MCF 10A (cell line): ENCODE results near the gene PLEK. TPM values are rescaled to one million over a fixed set of nuclear protein-coding genes. Genes with fewer than 3 reads are reported as not detected.

Experiments
- BruUV-seq: library from RNA; stranded (reverse); fragments of 400-500 nt; replicated peaks from 2 replicates; lab custom pipeline; 2021; lab: Mats Ljungman, UMichigan
- CTCF ChIA-PET: fragments of 300-600 bp; sonication (Branson Sonifier 250); formaldehyde crosslinking; extraction: SDS; loops from one replicate; lab custom pipeline; 2021; ENCODE audit warnings: antibody characterized with exemption, inconsistent platforms; lab: Yijun Ruan, JAX
- POLR2A ChIA-PET: fragments of 300-600, 350-650 bp; sonication (Branson Sonifier 250); formaldehyde crosslinking; extraction: SDS; loops from one replicate; lab custom pipeline; 2020; ENCODE audit warnings: antibody characterized with exemption, inconsistent platforms; lab: Yijun Ruan, JAX
- DNase-seq: peaks from one replicate; pipeline ENCODE4 v3.0.0-alpha.2; 2018; ENCODE audit not compliant: unreplicated experiment
- H3K27ac Mint-ChIP-seq: one replicate; pipeline ENCODE4 v1.8.0; 2022; ENCODE audit warnings: mild to moderate bottlenecking, low read depth, mixed read lengths; ENCODE audit not compliant: unreplicated experiment
- H3K27me3 Mint-ChIP-seq: one replicate; pipeline ENCODE4 v1.8.0; 2022; ENCODE audit warnings: mixed read lengths; ENCODE audit not compliant: insufficient read depth, unreplicated experiment
- H3K36me3 Mint-ChIP-seq: one replicate; pipeline ENCODE4 v1.8.0; 2022; ENCODE audit warnings: mild to moderate bottlenecking, moderate library complexity, mixed read lengths; ENCODE audit not compliant: insufficient read depth, unreplicated experiment
- H3K4me1 Mint-ChIP-seq: one replicate; pipeline ENCODE4 v1.8.0; 2022; ENCODE audit warnings: mixed read lengths; ENCODE audit not compliant: insufficient read depth, unreplicated experiment
- H3K4me3 Mint-ChIP-seq: one replicate; pipeline ENCODE4 v1.8.0; 2022; ENCODE audit warnings: mild to moderate bottlenecking, moderate library complexity, mixed read lengths; ENCODE audit not compliant: unreplicated experiment
- H3K9me3 Mint-ChIP-seq: one replicate; pipeline ENCODE4 v1.8.0; 2022; ENCODE audit warnings: mixed read lengths; ENCODE audit not compliant: unreplicated experiment
- CTCF ChIP-seq: fragments of 200-600 bp; IDR thresholded peaks from one replicate; pipeline ENCODE4 v1.8.0; 2022; ENCODE audit warnings: antibody characterized with exemption, mild to moderate bottlenecking; ENCODE audit not compliant: unreplicated experiment
- intact Hi-C: fragments of 100-400 bp; cut with micrococcal nuclease; formaldehyde crosslinking; loops from 2 replicates; pipeline ENCODE4 v1.14.1; 2022
- total RNA-seq: library from RNA; stranded (reverse); gene quantifications from 2 replicates; pipeline ENCODE4 v1.2.3, GENCODE V29; 2022

Gene PLEK
- total RNA-seq, 1 experiment from 2014 or later: not detected

- ChIA-PET CTCF (no interaction called here), POLR2A (interaction anchor here (1.0 kb wide), 1 partner anchor 16 kb away, joined by 3 read pairs; no protein-coding TSS in a partner anchor)
- no peak overlapping the region for H3K27ac Mint-ChIP-seq
- no peak for DNase-seq
- H3K36me3 Mint-ChIP-seq: no peaks in the 10 kb centered on the region
- H3K4me3 Mint-ChIP-seq: no peak overlapping the region
- no peak for TF ChIP-seq CTCF
- BruUV-seq: no TSS peak
- peaks cover 37% of the 10 kb centered on the region for H3K27me3 Mint-ChIP-seq
- H3K4me1 Mint-ChIP-seq: no peaks in the 10 kb centered on the region
- no peaks in the 10 kb centered on the region for H3K9me3 Mint-ChIP-seq
- intact Hi-C loops: no loop called here
Observed at GRCh38 chr2:68383778-68384177, 18.7 kb downstream of the PLEK start.

GRCh38 chr2:68384485-68385107 is 19.5 kb downstream of the PLEK start:
- Mint-ChIP-seq H3K27me3 (peaks cover 40% of the 10 kb centered on the region), H3K4me1 (no peaks in the 10 kb centered on the region), H3K36me3 (no peaks in the 10 kb centered on the region), H3K27ac (no peak overlapping the region), H3K4me3 (no peak overlapping the region), H3K9me3 (no peaks in the 10 kb centered on the region)
- intact Hi-C loops: no loop called here
- ChIA-PET POLR2A (no interaction called here), CTCF (no interaction called here)
- DNase-seq: no peak
- no TSS peak for BruUV-seq
- TF ChIP-seq CTCF: no peak

- BruUV-seq: no TSS peak
- no peak for TF ChIP-seq CTCF
- Mint-ChIP-seq H3K4me3 (no peak overlapping the region), H3K4me1 (no peaks in the 10 kb centered on the region), H3K36me3 (no peaks in the 10 kb centered on the region), H3K9me3 (no peaks in the 10 kb centered on the region), H3K27me3 (peaks cover 32% of the 10 kb centered on the region), H3K27ac (no peak overlapping the region)
- ChIA-PET POLR2A (interaction anchor here (0.6 kb wide), 1 partner anchor 42 kb away, joined by 3 read pairs; no protein-coding TSS in a partner anchor), CTCF (interaction anchor here (0.6 kb wide), 1 partner anchor 93 kb away, joined by 3 read pairs; no protein-coding TSS in a partner anchor)
- intact Hi-C loops: no loop called here
- no peak for DNase-seq
Observed at GRCh38 chr2:68385220-68385906, 20.3 kb downstream of the PLEK start.

- no peaks in the 10 kb centered on the region for H3K9me3 Mint-ChIP-seq
- no peak for DNase-seq
- POLR2A ChIA-PET: no interaction called here
- no peak for TF ChIP-seq CTCF
- BruUV-seq: no TSS peak
- H3K4me3 Mint-ChIP-seq: no peak overlapping the region
- CTCF ChIA-PET: no interaction called here
- H3K36me3 Mint-ChIP-seq: no peaks in the 10 kb centered on the region
- H3K4me1 Mint-ChIP-seq: no peaks in the 10 kb centered on the region
- H3K27ac Mint-ChIP-seq: no peak overlapping the region
- intact Hi-C loops: no loop called here
- H3K27me3 Mint-ChIP-seq: peaks cover 32% of the 10 kb centered on the region
Observed at GRCh38 chr2:68385907-68386287, 20.8 kb downstream of the PLEK start.
